Stomach (tissue), 4 donors: ENCODE data around the gene PIEZO1.

Experiments used
- POLR2A ChIP-seq, 4 donors: fragments of 450-650 bp; IDR thresholded peaks; one replicate each; pipeline ENCODE4 v1.6.1; 2016; ENCODE audit warnings: antibody characterized with exemption in 4 of 4, control low read depth in 2 of 4, mild to moderate bottlenecking in 1 of 4, moderate library complexity in 1 of 4
- POLR2AphosphoS5 ChIP-seq, 3 donors: sonication (generic); formaldehyde crosslinking; IDR thresholded peaks; one replicate each; pipeline ENCODE4 v1.6.1; 2016; ENCODE audit warnings: antibody characterized with exemption in 3 of 3
- TF ChIP-seq, protein P1 (sequence below), 7 experiments: fragments of 450-650 bp in 4 of 7; fragments of 200-600 bp in 3 of 7; sonication (generic) in 3 of 7; IDR thresholded peaks; one replicate each; pipeline ENCODE4 v1.5.1; 2016 to 2019; ENCODE audit warnings: antibody characterized with exemption in 7 of 7, control low read depth in 2 of 7, mild to moderate bottlenecking in 1 of 7

DNA sequence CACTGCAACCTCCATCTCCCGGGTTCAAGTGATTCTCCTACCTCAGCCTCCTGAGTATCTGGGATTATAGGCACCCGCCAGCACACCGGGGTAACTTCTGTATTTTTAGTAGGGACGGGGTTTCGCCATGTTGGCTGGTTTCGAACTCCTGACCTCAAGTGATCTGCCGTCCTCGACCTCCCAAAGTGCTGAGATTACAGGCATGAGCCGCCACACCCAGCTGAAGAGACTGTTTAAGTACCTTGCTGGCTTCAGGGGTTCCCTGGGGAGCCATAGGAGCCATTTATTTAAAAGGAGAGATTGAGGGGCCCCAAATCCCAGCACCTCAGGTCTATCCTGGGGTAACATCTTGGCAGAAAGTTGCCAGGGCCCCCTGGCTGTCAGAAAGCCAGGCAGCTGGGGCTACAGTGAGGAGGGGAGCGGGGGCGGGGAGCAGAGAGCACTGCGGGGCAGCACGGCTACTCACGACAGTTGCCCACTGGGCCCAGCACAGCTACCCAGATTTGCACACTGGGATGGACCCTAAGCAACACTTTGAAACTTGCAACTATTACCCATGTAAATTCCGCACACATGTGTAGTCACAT lies 100.4 kb downstream of the PIEZO1 start:
- TF ChIP-seq, protein P1, sequence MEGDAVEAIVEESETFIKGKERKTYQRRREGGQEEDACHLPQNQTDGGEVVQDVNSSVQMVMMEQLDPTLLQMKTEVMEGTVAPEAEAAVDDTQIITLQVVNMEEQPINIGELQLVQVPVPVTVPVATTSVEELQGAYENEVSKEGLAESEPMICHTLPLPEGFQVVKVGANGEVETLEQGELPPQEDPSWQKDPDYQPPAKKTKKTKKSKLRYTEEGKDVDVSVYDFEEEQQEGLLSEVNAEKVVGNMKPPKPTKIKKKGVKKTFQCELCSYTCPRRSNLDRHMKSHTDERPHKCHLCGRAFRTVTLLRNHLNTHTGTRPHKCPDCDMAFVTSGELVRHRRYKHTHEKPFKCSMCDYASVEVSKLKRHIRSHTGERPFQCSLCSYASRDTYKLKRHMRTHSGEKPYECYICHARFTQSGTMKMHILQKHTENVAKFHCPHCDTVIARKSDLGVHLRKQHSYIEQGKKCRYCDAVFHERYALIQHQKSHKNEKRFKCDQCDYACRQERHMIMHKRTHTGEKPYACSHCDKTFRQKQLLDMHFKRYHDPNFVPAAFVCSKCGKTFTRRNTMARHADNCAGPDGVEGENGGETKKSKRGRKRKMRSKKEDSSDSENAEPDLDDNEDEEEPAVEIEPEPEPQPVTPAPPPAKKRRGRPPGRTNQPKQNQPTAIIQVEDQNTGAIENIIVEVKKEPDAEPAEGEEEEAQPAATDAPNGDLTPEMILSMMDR (IDR thresholded peaks at IDR 0.05): no peak
- no peak for TF ChIP-seq POLR2AphosphoS5 (IDR thresholded peaks at IDR 0.05)
- no peak for TF ChIP-seq POLR2A (IDR thresholded peaks at IDR 0.05)
